ENCODE data around the gene MED12.

MED12 gene

GRCh38 chrX:71147496-71148277, 29.3 kb downstream of the MED12 start:
- TF ChIP-seq CTCF (IDR thresholded peaks at IDR 0.05; ENCODE audit: low read depth, low read length), result no peak
- no peak for DNase-seq (ENCODE audit: extremely low read depth, low read depth)

GRCh38 chrX:71148278-71148663, 29.9 kb downstream of the MED12 start:
- DNase-seq (ENCODE audit: extremely low read depth, low read depth), result no peak
- TF ChIP-seq CTCF (IDR thresholded peaks at IDR 0.05; ENCODE audit: low read depth, low read length), result no peak

- no peak for DNase-seq (ENCODE audit: extremely low read depth, low read depth)
- TF ChIP-seq CTCF (IDR thresholded peaks at IDR 0.05; ENCODE audit: low read depth, low read length), result no peak
Measured at GRCh38 chrX:71151366-71151765, 33.0 kb downstream of the MED12 start.

- TF ChIP-seq CTCF (IDR thresholded peaks at IDR 0.05; ENCODE audit: low read depth, low read length), result no peak
- DNase-seq (ENCODE audit: extremely low read depth, low read depth), result no peak
Measured at GRCh38 chrX:71154196-71154595, 35.8 kb downstream of the MED12 start.

GRCh38 chrX:71154641-71155040, 36.2 kb downstream of the MED12 start:
- DNase-seq (ENCODE audit: extremely low read depth, low read depth), result no peak
- no peak for TF ChIP-seq CTCF (IDR thresholded peaks at IDR 0.05; ENCODE audit: low read depth, low read length)

- TF ChIP-seq CTCF (IDR thresholded peaks at IDR 0.05; ENCODE audit: low read depth, low read length), result no peak
- no peak for DNase-seq (ENCODE audit: extremely low read depth, low read depth)
Measured at GRCh38 chrX:71158603-71159002, 40.2 kb downstream of the MED12 start.

- TF ChIP-seq CTCF (IDR thresholded peaks at IDR 0.05; ENCODE audit: low read depth, low read length), result no peak
- no peak for DNase-seq (ENCODE audit: extremely low read depth, low read depth)
Measured at GRCh38 chrX:71159335-71159734, 40.9 kb downstream of the MED12 start.
